ENCODE results near the gene PRELP.

PRELP gene

GRCh38 chr1:203524152-203524551 lies 48.5 kb downstream of the PRELP start:
- Histone ChIP-seq H3K9ac (ENCODE audit: low read length) (no peak overlapping the region), H3K79me2 (ENCODE audit: low read length) (no peaks in the 10 kb centered on the region), H3K4me1 (ENCODE audit: low read length) (no peaks in the 10 kb centered on the region; the same call in 1 of the 2 replicates), H2AFZ (ENCODE audit: low read depth, low read length) (no peak overlapping the region), H3K27me3 (ENCODE audit: low read depth, low read length) (no peaks in the 10 kb centered on the region), H3K4me2 (ENCODE audit: low read length) (no peak overlapping the region), H3K36me3 (replicated peaks; ENCODE audit: low read depth, low read length) (no peaks in the 10 kb centered on the region), H3K4me3 (ENCODE audit: low read length) (no peak overlapping the region), H3K27ac (ENCODE audit: low read length) (no peak overlapping the region), H3K9me3 (ENCODE audit: insufficient read depth, low read length) (no peaks in the 10 kb centered on the region), H4K20me1 (ENCODE audit: insufficient read depth, low read length) (no peaks in the 10 kb centered on the region)
- no peak for TF ChIP-seq EZH2phosphoT487 (IDR thresholded peaks at IDR 0.05; ENCODE audit: low read depth)
- TF ChIP-seq CTCF (IDR thresholded peaks at IDR 0.05; ENCODE audit: low read depth, low read length) = no peak

GRCh38 chr1:203524824-203525223 lies 49.2 kb downstream of the PRELP start:
- H3K27ac ChIP-seq (ENCODE audit: low read length) = no peak overlapping the region
- no peaks in the 10 kb centered on the region for H3K79me2 ChIP-seq (ENCODE audit: low read length)
- no peaks in the 10 kb centered on the region for H3K27me3 ChIP-seq (ENCODE audit: low read depth, low read length)
- H4K20me1 ChIP-seq (ENCODE audit: insufficient read depth, low read length) = no peaks in the 10 kb centered on the region
- H2AFZ ChIP-seq (ENCODE audit: low read depth, low read length) = no peak overlapping the region
- peaks cover 2% of the 10 kb centered on the region; the same call in 1 of the 2 replicates for H3K4me1 ChIP-seq (ENCODE audit: low read length)
- no peak overlapping the region for H3K4me3 ChIP-seq (ENCODE audit: low read length)
- H3K9ac ChIP-seq (ENCODE audit: low read length) = no peak overlapping the region
- H3K4me2 ChIP-seq (ENCODE audit: low read length) = no peak overlapping the region
- H3K9me3 ChIP-seq (ENCODE audit: insufficient read depth, low read length) = no peaks in the 10 kb centered on the region
- no peaks in the 10 kb centered on the region for H3K36me3 ChIP-seq (replicated peaks; ENCODE audit: low read depth, low read length)
- no peak for TF ChIP-seq EZH2phosphoT487 (IDR thresholded peaks at IDR 0.05; ENCODE audit: low read depth)

- Histone ChIP-seq H3K4me3 (ENCODE audit: low read length) (no peak overlapping the region), H3K27me3 (ENCODE audit: low read depth, low read length) (no peaks in the 10 kb centered on the region), H4K20me1 (ENCODE audit: insufficient read depth, low read length) (no peaks in the 10 kb centered on the region), H2AFZ (ENCODE audit: low read depth, low read length) (no peak overlapping the region), H3K4me2 (ENCODE audit: low read length) (no peak overlapping the region), H3K9me3 (ENCODE audit: insufficient read depth, low read length) (no peaks in the 10 kb centered on the region), H3K9ac (ENCODE audit: low read length) (no peak overlapping the region), H3K36me3 (replicated peaks; ENCODE audit: low read depth, low read length) (no peaks in the 10 kb centered on the region), H3K27ac (ENCODE audit: low read length) (no peak overlapping the region), H3K79me2 (ENCODE audit: low read length) (no peaks in the 10 kb centered on the region), H3K4me1 (ENCODE audit: low read length) (peaks cover 2% of the 10 kb centered on the region; the same call in 1 of the 2 replicates)
- TF ChIP-seq CTCF (IDR thresholded peaks at IDR 0.05; ENCODE audit: low read depth, low read length) (no peak), EZH2phosphoT487 (IDR thresholded peaks at IDR 0.05; ENCODE audit: low read depth) (no peak)
Measured at GRCh38 chr1:203525685-203526084, 50.1 kb downstream of the PRELP start.

GRCh38 chr1:203526130-203526529 lies 50.5 kb downstream of the PRELP start:
- Histone ChIP-seq H3K4me3 (ENCODE audit: low read length) (no peak overlapping the region), H4K20me1 (ENCODE audit: insufficient read depth, low read length) (no peaks in the 10 kb centered on the region), H3K79me2 (ENCODE audit: low read length) (no peaks in the 10 kb centered on the region), H3K4me1 (ENCODE audit: low read length) (peaks cover 2% of the 10 kb centered on the region; the same call in 1 of the 2 replicates), H3K9ac (ENCODE audit: low read length) (no peak overlapping the region), H3K4me2 (ENCODE audit: low read length) (no peak overlapping the region), H3K27ac (ENCODE audit: low read length) (no peak overlapping the region), H3K27me3 (ENCODE audit: low read depth, low read length) (no peaks in the 10 kb centered on the region), H2AFZ (ENCODE audit: low read depth, low read length) (no peak overlapping the region), H3K36me3 (replicated peaks; ENCODE audit: low read depth, low read length) (no peaks in the 10 kb centered on the region), H3K9me3 (ENCODE audit: insufficient read depth, low read length) (no peaks in the 10 kb centered on the region)
- no peak for TF ChIP-seq CTCF (IDR thresholded peaks at IDR 0.05; ENCODE audit: low read depth, low read length)
- TF ChIP-seq EZH2phosphoT487 (IDR thresholded peaks at IDR 0.05; ENCODE audit: low read depth) = no peak

Data from OCI-LY3 (cell line).